Activated CD4-positive, alpha-beta memory T cell treated with anti-CD3 and anti-CD28 coated beads, Interleukin-2, amount 10 ng/mL, durations not matched to agents 7 days and 5 days (primary cell): Measurements from ENCODE around the gene HLTF. TPM values are rescaled to one million over a fixed set of nuclear protein-coding genes. Genes with fewer than 3 reads are reported as not detected.
"Not testable (repeated sequence)": the region's sequence is repeated elsewhere in the genome, so short reads cannot be mapped to it uniquely, and the experiment has no call there.

Experiments used
- CTCF ChIA-PET: fragments of 350-600 bp; sonication (Branson Sonifier 250); formaldehyde crosslinking; loops from one replicate; lab custom pipeline; 2021; ENCODE audit warnings: antibody characterized with exemption, inconsistent platforms; lab: Charles Lee
- POLR2A ChIA-PET: fragments of 350-600 bp; sonication (Branson Sonifier 250); formaldehyde crosslinking; loops from one replicate; lab custom pipeline; 2021; ENCODE audit warnings: antibody characterized with exemption; lab: Charles Lee
- DNase-seq: peaks from one replicate; pipeline ENCODE4 v3.0.0-alpha.2; 2020
- H3K27ac Mint-ChIP-seq: one replicate; pipeline ENCODE4 v1.8.0; 2021; ENCODE audit warnings: mild to moderate bottlenecking, mixed read lengths
- H3K27me3 Mint-ChIP-seq: one replicate; pipeline ENCODE4 v1.8.0; 2021; ENCODE audit warnings: mixed read lengths
- H3K36me3 Mint-ChIP-seq: one replicate; pipeline ENCODE4 v1.8.0; 2021; ENCODE audit warnings: low read depth, mixed read lengths
- H3K4me1 Mint-ChIP-seq: one replicate; pipeline ENCODE4 v1.8.0; 2021; ENCODE audit warnings: mixed read lengths
- H3K4me3 Mint-ChIP-seq: one replicate; pipeline ENCODE4 v1.8.0; 2021; ENCODE audit warnings: mild to moderate bottlenecking, mixed read lengths
- H3K9me3 Mint-ChIP-seq: one replicate; pipeline ENCODE4 v1.8.0; 2021; ENCODE audit warnings: mixed read lengths
- total RNA-seq, 2 experiments: library from RNA; stranded (reverse); gene quantifications; one replicate each; pipeline ENCODE4 v1.2.3, GENCODE V29; 2021

Gene HLTF
- total RNA-seq, 2 experiments from 2014 or later: 22.2 to 24.5 TPM

GRCh38 chr3:148992635-148993255 is 93.6 kb downstream of the HLTF start:
- no peak for DNase-seq
- H3K4me1 Mint-ChIP-seq: peaks cover 32% of the 10 kb centered on the region
- no peaks in the 10 kb centered on the region for H3K9me3 Mint-ChIP-seq
- H3K27ac Mint-ChIP-seq: peak overlapping the region; percentile 60
- H3K27me3 Mint-ChIP-seq: no peaks in the 10 kb centered on the region
- H3K36me3 Mint-ChIP-seq: peaks cover 36% of the 10 kb centered on the region
- peak overlapping the region; percentile 73 for H3K4me3 Mint-ChIP-seq
- POLR2A ChIA-PET: interaction anchor here (1.0 to 4.4 kb wide), 12 partner anchors 10 to 137 kb away, joined by 3 to 49 read pairs (median 6); partner anchors contain the start of gene HPS3
- CTCF ChIA-PET: interaction anchor here (0.8 to 1.4 kb wide), 2 partner anchors 8 to 93 kb away, joined by 3 to 4 read pairs; no protein-coding TSS in a partner anchor

- CTCF ChIA-PET: interaction anchor here (0.8 to 2.0 kb wide), 5 partner anchors 9 to 93 kb away, joined by 3 to 8 read pairs (median 4); no protein-coding TSS in a partner anchor
- H3K27me3 Mint-ChIP-seq: no peaks in the 10 kb centered on the region
- DNase-seq: peak; percentile 37
- H3K27ac Mint-ChIP-seq: peak overlapping the region; percentile 68
- H3K9me3 Mint-ChIP-seq: no peaks in the 10 kb centered on the region
- POLR2A ChIA-PET: interaction anchor here (0.6 to 4.4 kb wide), 15 partner anchors 10 to 138 kb away, joined by 3 to 49 read pairs (median 5); partner anchors contain the start of gene HPS3
- H3K4me3 Mint-ChIP-seq: peak overlapping the region; percentile 73
- peaks cover 32% of the 10 kb centered on the region for H3K36me3 Mint-ChIP-seq
- peaks cover 32% of the 10 kb centered on the region for H3K4me1 Mint-ChIP-seq
Observed at GRCh38 chr3:148992027-148992634, 94.2 kb downstream of the HLTF start.

- ChIA-PET POLR2A (interaction anchor here (0.6 to 4.4 kb wide), 18 partner anchors 10 to 138 kb away, joined by 3 to 49 read pairs (median 4); partner anchors contain the start of gene HPS3), CTCF (interaction anchor here (0.8 to 2.0 kb wide), 5 partner anchors 10 to 94 kb away, joined by 3 to 8 read pairs (median 4); no protein-coding TSS in a partner anchor)
- Mint-ChIP-seq H3K36me3 (peaks cover 26% of the 10 kb centered on the region), H3K4me1 (peaks cover 28% of the 10 kb centered on the region), H3K27ac (peak within 1 kb of the TSS; percentile 81), H3K4me3 (peak within 1 kb of the TSS; percentile 73), H3K27me3 (no peaks in the 10 kb centered on the region), H3K9me3 (no peaks in the 10 kb centered on the region)
- DNase-seq: peak; percentile 80
Observed at GRCh38 chr3:148991219-148992026, 94.9 kb downstream of the HLTF start, which contains the start of gene GYG1. Gene GYG1 (plus strand): TSS chr3:148991540. CDS start chr3:148991641, 101 bp downstream.

GRCh38 chr3:148990236-148990635 is 96.1 kb downstream of the HLTF start:
- POLR2A ChIA-PET: interaction anchor here (1.1 to 4.4 kb wide), 7 partner anchors 9 to 140 kb away, joined by 3 to 49 read pairs (median 13); partner anchors contain the start of gene HPS3
- H3K27ac Mint-ChIP-seq: peak overlapping the region; percentile 81
- CTCF ChIA-PET: interaction anchor here (0.9 to 2.0 kb wide), 7 partner anchors 10 to 285 kb away, joined by 3 to 8 read pairs (median 4); no protein-coding TSS in a partner anchor

GRCh38 chr3:148987551-148987950 is 98.8 kb downstream of the HLTF start:
- CTCF ChIA-PET, POLR2A ChIA-PET: not testable (repeated sequence)

More at GRCh38 chr3:148990236-148990635, 96.1 kb downstream of the HLTF start:
- Mint-ChIP-seq H3K9me3 (no peaks in the 10 kb centered on the region), H3K27me3 (no peaks in the 10 kb centered on the region), H3K4me1 (peaks cover 28% of the 10 kb centered on the region), H3K36me3 (peaks cover 14% of the 10 kb centered on the region), H3K4me3 (peak overlapping the region; percentile 73)
- DNase-seq: no peak

DNA sequence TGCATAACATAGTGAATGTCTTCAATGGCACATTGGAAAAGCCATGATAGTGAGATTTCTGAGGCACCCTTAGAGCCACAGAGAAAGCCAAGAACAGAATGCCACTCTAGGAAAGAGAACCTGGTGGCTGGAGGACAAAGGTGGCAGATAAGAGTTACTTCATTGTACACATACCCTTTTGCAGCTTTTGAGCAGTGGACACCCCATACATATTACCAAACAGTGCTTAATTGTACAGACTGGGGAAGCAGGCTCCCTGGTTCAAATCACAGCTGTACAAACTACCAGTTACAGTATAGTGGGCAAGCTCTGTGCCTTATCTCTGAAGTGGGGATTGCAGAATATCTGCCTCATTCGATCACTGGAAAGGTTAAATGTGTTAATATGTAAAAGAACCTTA is 105.1 kb downstream of the HLTF start:
- no peak for DNase-seq
- POLR2A ChIA-PET: interaction anchor here (0.6 kb wide), 1 partner anchor 10 kb away, joined by 3 read pairs; the partner anchor contains the start of gene GYG1
- Mint-ChIP-seq H3K9me3 (no peaks in the 10 kb centered on the region), H3K4me1 (no peaks in the 10 kb centered on the region), H3K36me3 (no peaks in the 10 kb centered on the region), H3K27ac (no peak overlapping the region), H3K4me3 (no peak overlapping the region), H3K27me3 (peaks cover 9% of the 10 kb centered on the region)
- CTCF ChIA-PET: interaction anchor here (0.9 kb wide), 1 partner anchor 11 kb away, joined by 3 read pairs; no protein-coding TSS in a partner anchor

More at GRCh38 chr3:148987551-148987950, 98.8 kb downstream of the HLTF start:
- DNase-seq, H3K9me3 Mint-ChIP-seq, H3K4me3 Mint-ChIP-seq, H3K27me3 Mint-ChIP-seq, H3K36me3 Mint-ChIP-seq, H3K27ac Mint-ChIP-seq: not testable (repeated sequence)
- peaks cover 15% of the 10 kb centered on the region for H3K4me1 Mint-ChIP-seq

Other genes starting within 250 kb of the HLTF start
- not detected for gene CPA3, start 221.2 kb downstream of the HLTF start, total RNA-seq
- gene GYG1, start 95.0 kb downstream of the HLTF start, total RNA-seq: 10 to 100 TPM; 44.5 to 46.5 TPM
- gene HPS3, start 43.1 kb upstream of the HLTF start, total RNA-seq: 10 to 100 TPM; 33.0 to 33.7 TPM
- gene CP, start 135.3 kb upstream of the HLTF start, total RNA-seq: not detected
- not detected for gene TM4SF18, start 247.1 kb upstream of the HLTF start, total RNA-seq